Measurements from ENCODE around the gene RPRML. TPM values are rescaled to one million over a fixed set of nuclear protein-coding genes. Genes with fewer than 3 reads are reported as not detected.

The RPRML gene
- not detected in 2 replicates for total RNA-seq

GRCh38 chr17:46979147-46979863 lies at the start of gene RPRML:
Gene RPRML (minus strand): TSS chr17:46979253. CDS start chr17:46979007, 246 bp downstream.

Other genes starting within 250 kb of the RPRML start
- 1.1 TPM in 2 replicates for gene WNT3, start 160.6 kb downstream of the RPRML start, total RNA-seq
- 9.8 TPM in 1 of 2 replicates, not detected in the other for gene WNT9B, start 127.7 kb downstream of the RPRML start, total RNA-seq
- gene GOSR2, start 56.1 kb downstream of the RPRML start, total RNA-seq: 19.7 and 23.7 TPM in 2 replicates
- gene CDC27, start 210.0 kb upstream of the RPRML start, total RNA-seq: 45.5 and 71.9 TPM in 2 replicates
- not detected in 2 replicates for gene MYL4, start 230.1 kb upstream of the RPRML start, total RNA-seq